Measurements from ENCODE around the gene GCAT. TPM values are rescaled to one million over a fixed set of nuclear protein-coding genes. Genes with fewer than 3 reads are reported as not detected.

Gene GCAT
- total and polyA plus RNA-seq, 7 donors, result 5.1 to 14.1 (median 8.3) TPM

DNA sequence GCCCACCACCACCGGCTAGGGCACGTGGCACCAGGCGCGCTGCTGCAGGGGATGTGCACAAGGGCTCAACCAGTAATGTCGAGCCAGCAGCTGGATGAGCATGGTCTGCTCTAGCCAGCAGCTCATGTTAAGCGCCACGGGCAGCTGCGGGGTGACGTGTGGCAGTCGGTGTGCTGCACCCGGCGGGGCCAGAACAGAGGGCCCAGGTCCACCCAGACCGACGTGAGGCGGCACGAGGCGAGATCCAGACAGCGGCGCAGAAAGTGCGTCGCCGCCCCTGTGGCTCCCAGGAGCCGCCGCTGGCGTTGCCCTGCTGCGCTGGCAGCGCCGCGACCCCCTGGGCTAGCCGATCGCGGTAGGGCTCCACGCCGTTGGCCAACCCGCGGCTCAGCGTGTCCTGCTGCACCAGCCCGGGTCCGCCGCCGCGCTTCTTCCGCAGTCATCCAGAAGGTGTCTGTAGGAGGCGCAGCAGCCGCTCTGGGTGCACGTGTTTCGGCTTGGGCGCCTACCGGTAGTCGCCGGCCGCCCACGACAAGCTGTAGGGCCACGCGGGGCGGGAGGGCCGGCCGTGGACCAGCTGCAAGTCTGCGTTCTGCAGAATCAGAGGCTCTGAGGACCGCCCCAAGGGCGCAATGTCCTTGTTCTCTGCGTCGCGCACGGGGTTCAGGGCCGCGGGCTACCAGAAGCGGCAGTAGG is 10.8 kb downstream of the GCAT start:
- TF ChIP-seq POLR2A (IDR thresholded peaks at IDR 0.05) (no peak), POLR2AphosphoS5 (IDR thresholded peaks at IDR 0.05) (no peak), CTCF (IDR thresholded peaks at IDR 0.05) (peak; percentile 18 to 43 (median 30)), EP300 (IDR thresholded peaks at IDR 0.05) (no peak)
- Histone ChIP-seq H3K4me3 (peak overlapping the region; percentile 17 to 48 (median 40)), H3K27ac (peak overlapping the region in 2 of 4 donors; percentile 55 to 65), H3K27me3 (peaks cover 0 to 42% (median 24%) of the 10 kb centered on the region in 3 donors), H3K36me3 (peaks cover 0 to 18% (median 0%) of the 10 kb centered on the region in 4 donors), H3K9me3 (no peaks in the 10 kb centered on the region), H3K4me1 (peaks cover 0 to 19% (median 16%) of the 10 kb centered on the region in 4 donors)
- intact Hi-C loops (cut with DNase I), result loop anchor here (1.0 kb wide), 1 partner anchor 45 kb away; no protein-coding TSS in a partner anchor
- peak; percentile 83 for DNase-seq
- 2 to 3% methylated on average over 68 of the region's 68 CpGs for WGBS, 2 donors

- intact Hi-C loops (cut with DNase I), result no loop called here
- Histone ChIP-seq H3K4me1 (peaks cover 0 to 19% (median 16%) of the 10 kb centered on the region in 4 donors), H3K4me3 (peak overlapping the region in 3 of 4 donors; percentile 32 to 48 (median 47)), H3K36me3 (peaks cover 0 to 15% (median 0%) of the 10 kb centered on the region in 4 donors), H3K27me3 (peaks cover 0 to 48% (median 27%) of the 10 kb centered on the region in 3 donors), H3K27ac (peak overlapping the region in 1 of 4 donors; percentile 65), H3K9me3 (no peaks in the 10 kb centered on the region)
- WGBS, 2 donors, result 29% methylated on average over 14 of the region's 14 CpGs
- no peak for DNase-seq
- no peak for TF ChIP-seq CTCF (IDR thresholded peaks at IDR 0.05)
- no peak for TF ChIP-seq POLR2A (IDR thresholded peaks at IDR 0.05)
- TF ChIP-seq POLR2AphosphoS5 (IDR thresholded peaks at IDR 0.05), result no peak
- TF ChIP-seq EP300 (IDR thresholded peaks at IDR 0.05), result no peak
These were observed 11.3 kb downstream of the GCAT start for GRCh38 chr22:37819105-37819433.

DNA sequence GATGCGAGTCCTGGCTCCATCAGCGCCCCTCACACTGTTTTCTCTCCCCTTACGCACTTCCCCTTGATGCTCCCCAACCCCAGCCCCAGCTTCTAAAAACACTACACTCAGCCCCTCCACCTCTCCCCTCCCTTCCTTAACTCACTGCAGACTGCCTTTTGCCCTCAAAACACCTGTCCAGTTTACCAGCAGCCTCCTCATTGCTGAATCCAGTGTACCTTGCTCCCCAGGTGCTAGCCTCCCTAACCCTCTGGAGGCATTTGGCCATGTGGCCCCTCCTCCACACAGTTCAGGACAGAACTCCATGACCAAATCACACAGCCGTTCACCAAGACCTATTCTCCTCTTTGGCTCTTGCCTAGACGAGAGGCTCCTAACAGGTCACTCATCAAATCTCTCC is 12.6 kb downstream of the GCAT start:
- 89 to 94% methylated on average over 5 of the region's 5 CpGs for WGBS, 2 donors
- DNase-seq, result no peak
- Histone ChIP-seq H3K4me1 (peaks cover 0 to 28% (median 24%) of the 10 kb centered on the region in 4 donors), H3K27ac (no peak overlapping the region), H3K36me3 (peaks cover 0 to 8% (median 0%) of the 10 kb centered on the region in 4 donors), H3K9me3 (no peaks in the 10 kb centered on the region), H3K27me3 (peaks cover 0 to 52% (median 27%) of the 10 kb centered on the region in 3 donors), H3K4me3 (no peak overlapping the region)
- intact Hi-C loops (cut with DNase I), result no loop called here
- no peak for TF ChIP-seq EP300 (IDR thresholded peaks at IDR 0.05)
- TF ChIP-seq CTCF (IDR thresholded peaks at IDR 0.05), result no peak
- TF ChIP-seq POLR2AphosphoS5 (IDR thresholded peaks at IDR 0.05), result no peak
- no peak for TF ChIP-seq POLR2A (IDR thresholded peaks at IDR 0.05)

GRCh38 chr22:37822079-37822833 is 14.5 kb downstream of the GCAT start:
- intact Hi-C loops (cut with DNase I), result no loop called here
- 54 to 66% methylated on average over 8 of the region's 8 CpGs for WGBS, 2 donors
- no peak overlapping the region for H3K4me3 ChIP-seq
- H3K27ac ChIP-seq, result no peak overlapping the region
- H3K36me3 ChIP-seq, result no peaks in the 10 kb centered on the region
- peaks cover 0 to 38% (median 32%) of the 10 kb centered on the region in 4 donors for H3K4me1 ChIP-seq
- TF ChIP-seq POLR2AphosphoS5 (IDR thresholded peaks at IDR 0.05) (no peak), EP300 (IDR thresholded peaks at IDR 0.05) (no peak), CTCF (IDR thresholded peaks at IDR 0.05) (no peak), POLR2A (IDR thresholded peaks at IDR 0.05) (no peak)
- peaks cover 0 to 52% (median 27%) of the 10 kb centered on the region in 3 donors for H3K27me3 ChIP-seq
- no peak for DNase-seq
- no peaks in the 10 kb centered on the region for H3K9me3 ChIP-seq
